H1 (cell line): ENCODE data around the gene KCTD16. TPM values are rescaled to one million over a fixed set of nuclear protein-coding genes. Genes with fewer than 3 reads are reported as not detected.

Experiments used
- CTCF ChIA-PET: fragments of 300-600 bp; sonication (Branson Sonifier 250); formaldehyde crosslinking; loops from one replicate; lab custom pipeline; 2021; ENCODE audit not compliant: partially characterized antibody; lab: Charles Lee
- POLR2A ChIA-PET: fragments of 300-600 bp; sonication (Branson Sonifier 250); formaldehyde crosslinking; loops from one replicate; lab custom pipeline; 2021; ENCODE audit warnings: inconsistent platforms; ENCODE audit not compliant: partially characterized antibody; lab: Charles Lee
- DNase-seq, 2 experiments: peaks; one replicate each; pipeline versions ENCODE4 v3.0.0 to v3.0.0-alpha.2; 2010 to 2022; ENCODE audit warnings: low spot score in 2 of 2, low read depth in 1 of 2, mixed read lengths in 1 of 2
- FAIRE-seq: peaks from 2 replicates; lab custom pipeline; 2011; peaks lifted over from hg19 to GRCh38; lab: Jason Lieb, UNC
- H2AFZ ChIP-seq: 2 replicates; pipeline ENCODE4 v1.8.1; 2012; ENCODE audit warnings: low read length, inconsistent platforms
- H2AK5ac ChIP-seq: 2 replicates; pipeline ENCODE4 v1.6.1; 2013; ENCODE audit warnings: low read depth, low read length
- H2BK120ac ChIP-seq: replicated peaks from 2 replicates; pipeline ENCODE3; 2013; ENCODE audit warnings: low read depth, low read length, inconsistent platforms
- H2BK12ac ChIP-seq: 2 replicates; pipeline ENCODE4 v1.6.1; 2013; ENCODE audit warnings: low read depth, low read length
- H2BK15ac ChIP-seq: 2 replicates; pipeline ENCODE4 v1.6.1; 2013; ENCODE audit warnings: low read length
- H2BK20ac ChIP-seq: 2 replicates; pipeline ENCODE4 v1.6.1; 2013; ENCODE audit warnings: low read length
- H2BK5ac ChIP-seq: 2 replicates; pipeline ENCODE4 v1.6.1; 2013; ENCODE audit warnings: low read depth, low read length
- H3K14ac ChIP-seq: 2 replicates; pipeline ENCODE4 v1.6.1; 2013; ENCODE audit warnings: inconsistent platforms; ENCODE audit not compliant: insufficient read length
- H3K18ac ChIP-seq: 2 replicates; pipeline ENCODE4 v1.6.1; 2013; ENCODE audit warnings: low read length; ENCODE audit errors: extremely low read depth
- H3K23ac ChIP-seq: 2 replicates; pipeline ENCODE4 v1.6.1; 2013; ENCODE audit warnings: inconsistent platforms; ENCODE audit not compliant: insufficient read length
- H3K23me2 ChIP-seq: 2 replicates; pipeline ENCODE4 v1.6.1; 2013; ENCODE audit warnings: low read depth, low read length
- H3K27ac ChIP-seq: 2 replicates; pipeline ENCODE4 v1.6.1; 2011; ENCODE audit warnings: low read depth, low read length, inconsistent platforms
- H3K27me3 ChIP-seq, 4 experiments: replicated peaks in 1 of 4; 1 replicate in 1 of 4; 2 replicates in 3 of 4; pipeline versions ENCODE4 v1.6.1 to v1.8.1; 2011 to 2013; ENCODE audit warnings: low read length in 3 of 4, mild to moderate bottlenecking in 3 of 4, inconsistent platforms in 2 of 4, mixed read lengths in 2 of 4, moderate library complexity in 1 of 4; ENCODE audit not compliant: control insufficient read depth in 3 of 4, insufficient read depth in 3 of 4; ENCODE audit errors: extremely low read depth in 1 of 4
- H3K36me3 ChIP-seq, 4 experiments: 2 replicates each; pipeline versions ENCODE4 v1.6.1 to v1.8.1; 2011 to 2013; ENCODE audit warnings: mild to moderate bottlenecking in 4 of 4, low read length in 3 of 4, moderate library complexity in 2 of 4, control low read depth in 1 of 4, inconsistent platforms in 1 of 4; ENCODE audit not compliant: insufficient read depth in 4 of 4, control insufficient read depth in 2 of 4
- H3K4ac ChIP-seq: replicated peaks from 2 replicates; pipeline ENCODE3; 2013; ENCODE audit warnings: low read length, low read depth, mixed read lengths, inconsistent platforms; ENCODE audit not compliant: insufficient read length
- H3K4me1 ChIP-seq, 4 experiments: replicated peaks in 1 of 4; 1 replicate in 1 of 4; 2 replicates in 3 of 4; pipeline versions ENCODE4 v1.6.1 to v1.8.1; 2011 to 2013; ENCODE audit warnings: low read length in 3 of 4, inconsistent platforms in 2 of 4, mixed read lengths in 1 of 4; ENCODE audit not compliant: insufficient read depth in 4 of 4, control insufficient read depth in 3 of 4
- H3K4me2 ChIP-seq, 2 experiments: 2 replicates each; pipeline versions ENCODE4 v1.6.1 to v1.8.1; 2011 to 2013; ENCODE audit warnings: low read depth in 2 of 2, low read length in 2 of 2, control low read depth in 1 of 2, inconsistent platforms in 1 of 2, mild to moderate bottlenecking in 1 of 2; ENCODE audit not compliant: insufficient read depth in 1 of 2
- H3K4me3 ChIP-seq, 4 experiments: fragments of 200-600, 300-600 bp in 1 of 4; sonication (generic), shearing (Covaris generic), sonication (Bioruptor Twin) in 1 of 4; 2 replicates each; pipeline versions ENCODE4 v1.5.1 to v1.8.1; 2011 to 2016; ENCODE audit warnings: low read length in 4 of 4, low read depth in 3 of 4, control low read depth in 2 of 4, inconsistent platforms in 2 of 4, mild to moderate bottlenecking in 2 of 4, mixed read lengths in 1 of 4, moderate library complexity in 1 of 4; ENCODE audit not compliant: insufficient read depth in 2 of 4; ENCODE audit errors: extremely low read depth in 1 of 4
- H3K56ac ChIP-seq: replicated peaks from 2 replicates; pipeline ENCODE3; 2013; ENCODE audit warnings: low read depth, mild to moderate bottlenecking, mixed read lengths, low read length, inconsistent platforms; ENCODE audit not compliant: insufficient read length
- H3K79me1 ChIP-seq: 2 replicates; pipeline ENCODE4 v1.6.1; 2013; ENCODE audit warnings: low read depth, low read length, control low read depth
- H3K79me2 ChIP-seq, 2 experiments: 2 replicates each; pipeline versions ENCODE4 v1.6.1 to v1.8.1; 2012 to 2013; ENCODE audit warnings: low read length in 2 of 2, mild to moderate bottlenecking in 2 of 2, inconsistent platforms in 1 of 2; ENCODE audit not compliant: insufficient read depth in 2 of 2, control insufficient read depth in 1 of 2
- H3K9ac ChIP-seq, 4 experiments: replicated peaks in 1 of 4; 1 replicate in 1 of 4; 2 replicates in 3 of 4; pipeline versions ENCODE4 v1.6.1 to v1.8.1; 2011 to 2013; ENCODE audit warnings: low read depth in 3 of 4, low read length in 3 of 4, control low read depth in 2 of 4, mild to moderate bottlenecking in 2 of 4, moderate library complexity in 2 of 4, inconsistent platforms in 1 of 4; ENCODE audit errors: extremely low read depth in 1 of 4
- H3K9me3 ChIP-seq, 2 experiments: 2 replicates each; pipeline versions ENCODE4 v1.6.1 to v1.8.1; 2012 to 2013; ENCODE audit warnings: mild to moderate bottlenecking in 2 of 2, moderate library complexity in 2 of 2, control low read depth in 1 of 2, inconsistent platforms in 1 of 2, low read depth in 1 of 2, low read length in 1 of 2, mixed read lengths in 1 of 2; ENCODE audit not compliant: insufficient read depth in 2 of 2
- H4K20me1 ChIP-seq, 2 experiments: replicated peaks in 1 of 2; 2 replicates each; pipeline versions ENCODE3 to v1.8.1; 2011 to 2013; ENCODE audit warnings: inconsistent platforms in 2 of 2, low read length in 2 of 2, mild to moderate bottlenecking in 1 of 2; ENCODE audit not compliant: insufficient read depth in 2 of 2, control insufficient read depth in 1 of 2
- H4K5ac ChIP-seq: 2 replicates; pipeline ENCODE4 v1.6.1; 2013; ENCODE audit warnings: low read length, low read depth, mixed read lengths, inconsistent platforms; ENCODE audit not compliant: insufficient read length
- H4K8ac ChIP-seq: 2 replicates; pipeline ENCODE4 v1.8.0; 2013; ENCODE audit warnings: mild to moderate bottlenecking, moderate library complexity, low read length, inconsistent platforms; ENCODE audit not compliant: insufficient read depth; ENCODE audit errors: extremely low read depth
- H4K91ac ChIP-seq: replicated peaks from 2 replicates; pipeline ENCODE3; 2013; ENCODE audit warnings: low read length, mixed read lengths, inconsistent platforms; ENCODE audit not compliant: insufficient read length
- CREB1 ChIP-seq: IDR thresholded peaks from 2 replicates; pipeline ENCODE4 v1.6.1; 2012; ENCODE audit warnings: inconsistent platforms
- EP300 ChIP-seq, 2 experiments: IDR thresholded peaks; 1 replicate in 1 of 2; 2 replicates in 1 of 2; pipeline ENCODE4 v1.6.1; 2011 to 2012; ENCODE audit warnings: low read depth in 2 of 2, low read length in 2 of 2, mild to moderate bottlenecking in 2 of 2, borderline replicate concordance in 1 of 2, inconsistent platforms in 1 of 2, moderate library complexity in 1 of 2
- EZH2 ChIP-seq: fragments of 200-600 bp; sonication (generic); IDR thresholded peaks from 2 replicates; pipeline ENCODE4 v1.7.1; 2012; ENCODE audit warnings: low read depth, mild to moderate bottlenecking, moderate library complexity, low read length, inconsistent platforms; ENCODE audit not compliant: severe bottlenecking
- GABPA ChIP-seq: IDR thresholded peaks from 2 replicates; pipeline ENCODE4 v1.6.1; 2011; ENCODE audit warnings: mild to moderate bottlenecking, low read length, moderate library complexity, borderline replicate concordance; ENCODE audit not compliant: insufficient read depth
- HDAC2 ChIP-seq, 2 experiments: fragments of 300-600 bp in 1 of 2; sonication (generic) in 1 of 2; IDR thresholded peaks; 2 replicates each; pipeline ENCODE4 v1.6.1; 2011 to 2012; ENCODE audit warnings: low read depth in 2 of 2, low read length in 2 of 2, mild to moderate bottlenecking in 2 of 2, moderate library complexity in 2 of 2, borderline replicate concordance in 1 of 2, inconsistent platforms in 1 of 2
- KDM4A ChIP-seq: IDR thresholded peaks from one replicate; pipeline ENCODE4 v1.7.1; 2012; ENCODE audit warnings: low read depth, mild to moderate bottlenecking, moderate library complexity, low read length, inconsistent platforms; ENCODE audit not compliant: severe bottlenecking
- KDM5A ChIP-seq: fragments of 200-600 bp; IDR thresholded peaks from 2 replicates; pipeline ENCODE4 v1.7.1; 2012; ENCODE audit warnings: mild to moderate bottlenecking, low read length, inconsistent platforms, mixed read lengths
- POLR2A ChIP-seq, 2 experiments: IDR thresholded peaks; 1 replicate in 1 of 2; 2 replicates in 1 of 2; pipeline ENCODE4 v1.6.1; 2011; ENCODE audit warnings: low read depth in 2 of 2, low read length in 2 of 2, mild to moderate bottlenecking in 2 of 2; ENCODE audit errors: control extremely low read depth in 1 of 2
- POLR2AphosphoS5 ChIP-seq: IDR thresholded peaks from 2 replicates; pipeline ENCODE4 v1.6.1; 2011; ENCODE audit warnings: low read depth, low read length
- RAD21 ChIP-seq, 2 experiments: IDR thresholded peaks in 1 of 2; conservative IDR thresholded peaks in 1 of 2; 2 replicates each; pipeline ENCODE4 v1.6.1; 2011; ENCODE audit warnings: low read depth in 2 of 2, low read length in 2 of 2, improper control_type of control experiment in 1 of 2, inconsistent platforms in 1 of 2, mild to moderate bottlenecking in 1 of 2, moderate library complexity in 1 of 2
- SP1 ChIP-seq: IDR thresholded peaks from 2 replicates; pipeline ENCODE4 v1.6.1; 2011; ENCODE audit warnings: low read depth, low read length
- TEAD4 ChIP-seq: IDR thresholded peaks from 2 replicates; pipeline ENCODE4 v1.6.1; 2012; ENCODE audit warnings: low read depth, low read length, inconsistent platforms, mixed read lengths
- YY1 ChIP-seq: IDR thresholded peaks from 2 replicates; pipeline ENCODE4 v1.6.1; 2011; ENCODE audit warnings: low read depth, mild to moderate bottlenecking, low read length
- ZNF274 ChIP-seq: IDR thresholded peaks from 2 replicates; pipeline ENCODE4 v1.7.0; 2012; ENCODE audit warnings: low read length, borderline replicate concordance; ENCODE audit errors: extremely low read depth
- whole genome bisulfite sequencing, 2 experiments: shearing (Covaris generic) in 1 of 2; methylation state at CpG; one replicate each; pipeline versions ENCODE4 v1.1.6 to v1.1.7; 2013 to 2015; ENCODE audit warnings: low lambda C conversion rate in 2 of 2, mixed read lengths in 2 of 2, inconsistent platforms in 1 of 2, low coverage in 1 of 2, missing lambda C conversion rate in 1 of 2; ENCODE audit not compliant: insufficient replicate concordance in 2 of 2, insufficient coverage in 1 of 2, insufficient read length in 1 of 2; ENCODE audit errors: extremely low coverage in 1 of 2, missing lambda C conversion rate in 1 of 2; 5-methylcytosine and 5-hydroxymethylcytosine counted together
- polyA plus RNA-seq, 7 experiments: library from polyadenylated mRNA; depleted of rRNA in 3 of 7; stranded (reverse) in 5 of 7; unstranded in 2 of 7; fragments of >200 nt in 5 of 7; fragments of 200-250 nt in 2 of 7; gene quantifications; 1 replicate in 5 of 7; 2 replicates in 1 of 7; 4 replicates in 1 of 7; pipeline versions ENCODE4 v1.2.1 to v1.2.3, GENCODE V29; 2011 to 2013; ENCODE audit warnings: missing spikeins in 2 of 7, mixed read lengths in 2 of 7
- total RNA-seq: library from RNA; stranded (reverse); fragmentation: NEBNext Ultra II Directional; extraction: Animal tissue kit (Norgen Biotek cat#: 25700); gene quantifications from 2 replicates; pipeline ENCODE4 v1.2.1, GENCODE V29; 2021
- TF ChIP-seq, protein P1 (sequence below): IDR thresholded peaks from 2 replicates; pipeline ENCODE4 v1.6.1; 2012; ENCODE audit warnings: inconsistent platforms

The KCTD16 gene
- total and polyA plus RNA-seq, 2 of the 8 experiments (the other 6 are each of a cell fraction or from before 2014, with no cell fraction given), result 0.03 to 0.24 TPM

DNA sequence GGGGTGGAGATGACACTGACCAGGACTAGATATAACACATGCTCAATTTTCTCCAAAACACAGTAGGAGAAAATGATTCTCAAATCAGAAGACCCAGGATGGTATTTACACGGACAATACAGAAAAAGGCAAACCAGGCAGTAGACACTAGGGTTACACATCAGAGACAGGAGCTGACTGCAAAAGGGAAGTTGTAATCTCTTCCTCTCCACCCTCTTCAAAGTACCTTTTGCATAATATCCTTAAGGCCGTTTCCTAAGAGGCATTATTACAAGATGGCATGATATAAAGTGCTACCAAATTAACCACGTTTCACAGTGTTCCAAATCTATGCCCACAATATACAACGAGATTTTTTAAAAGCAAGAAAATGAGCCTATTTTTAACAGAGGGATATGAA, 39.4 kb upstream of the KCTD16 start:
- no peak overlapping the region for H4K8ac ChIP-seq
- TF ChIP-seq SP1, result no peak
- TF ChIP-seq EZH2, result no peak
- no peak for TF ChIP-seq TEAD4
- TF ChIP-seq CREB1, result no peak
- no peak for TF ChIP-seq POLR2A (IDR thresholded peaks at IDR 0.05; ENCODE audit: control extremely low read depth in 1 of 2, low read depth in 2 of 2, low read length in 2 of 2)
- no peak for TF ChIP-seq POLR2AphosphoS5
- no peak for TF ChIP-seq RAD21 (IDR thresholded peaks at IDR 0.05 in 1 of 2, conservative IDR thresholded peaks at IDR 0.05 in 1 of 2; ENCODE audit: low read depth in 2 of 2, low read length in 2 of 2)
- no peak for TF ChIP-seq GABPA
- TF ChIP-seq EP300 (IDR thresholded peaks at IDR 0.05; ENCODE audit: borderline replicate concordance in 1 of 2, low read depth in 2 of 2, low read length in 2 of 2), result no peak
- TF ChIP-seq KDM5A, result no peak
- TF ChIP-seq YY1, result no peak
- TF ChIP-seq, protein P1, sequence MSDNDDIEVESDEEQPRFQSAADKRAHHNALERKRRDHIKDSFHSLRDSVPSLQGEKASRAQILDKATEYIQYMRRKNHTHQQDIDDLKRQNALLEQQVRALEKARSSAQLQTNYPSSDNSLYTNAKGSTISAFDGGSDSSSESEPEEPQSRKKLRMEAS, result no peak
- no peak for TF ChIP-seq KDM4A
- TF ChIP-seq HDAC2 (IDR thresholded peaks at IDR 0.05; ENCODE audit: borderline replicate concordance in 1 of 2, low read depth in 2 of 2, low read length in 2 of 2), result no peak
- TF ChIP-seq ZNF274, result no peak

More for the DNA sequence above, 39.4 kb upstream of the KCTD16 start:
- Histone ChIP-seq H3K36me3 (no peaks in the 10 kb centered on the region), H2BK20ac (no peak overlapping the region), H3K56ac (no peak overlapping the region), H3K14ac (no peak overlapping the region), H3K4ac (no peak overlapping the region), H2AFZ (no peak overlapping the region), H3K79me1 (no peaks in the 10 kb centered on the region), H3K4me1 (no peaks in the 10 kb centered on the region), H3K27ac (no peak overlapping the region), H2AK5ac (no peak overlapping the region), H3K18ac (no peak overlapping the region), H3K9ac (no peak overlapping the region), H3K23me2 (no peaks in the 10 kb centered on the region), H3K27me3 (no peaks in the 10 kb centered on the region), H4K91ac (no peak overlapping the region), H3K23ac (no peak overlapping the region), H2BK15ac (no peak overlapping the region), H4K20me1 (no peaks in the 10 kb centered on the region), H2BK120ac (no peak overlapping the region), H3K79me2 (no peaks in the 10 kb centered on the region), H3K4me3 (no peak overlapping the region), H2BK5ac (no peak overlapping the region), H4K5ac (no peak overlapping the region), H2BK12ac (no peak overlapping the region), H3K4me2 (no peak overlapping the region), H3K9me3 (no peaks in the 10 kb centered on the region)
- DNase-seq (no peak), FAIRE-seq (no peak)
- ChIA-PET POLR2A (no interaction called here), CTCF (interaction anchor here (0.6 to 2.7 kb wide), 4 partner anchors 9 to 1769 kb away, joined by 3 to 15 read pairs (median 4); no protein-coding TSS in a partner anchor)
- WGBS, 2 experiments, result 85% methylated on average over 4 of the region's 4 CpGs; no CpG with 5 or more reads in 1 of the 2 experiments
